Heart right ventricle (tissue), 16 donors: ENCODE data around the gene HSPA12A. TPM values are rescaled to one million over a fixed set of nuclear protein-coding genes. Genes with fewer than 3 reads are reported as not detected.

Experiments
- ATAC-seq, 8 donors: fragments of 200-7000 bp; cut with Tn5 transposase; one replicate each; pipeline ENCODE4 v1.9.1; 2020; ENCODE audit warnings: mild to moderate bottlenecking in 8 of 8, moderate library complexity in 8 of 8, moderate number of reproducible peaks in 1 of 8
- DNase-seq, 2 donors: peaks; one replicate each; pipeline ENCODE4 v3.0.0-alpha.2; 2020
- H3K27ac ChIP-seq, 10 donors: fragments of 200-600 bp; sonication (generic) in 2 of 10; one replicate each; pipeline versions ENCODE4 v1.5.0 to v1.8.0; 2020 to 2022; ENCODE audit warnings: mild to moderate bottlenecking in 3 of 10
- H3K27me3 ChIP-seq, 7 donors: fragments of 200-600 bp; one replicate each; pipeline ENCODE4 v1.8.0; 2021 to 2022; ENCODE audit warnings: mild to moderate bottlenecking in 2 of 7
- H3K36me3 ChIP-seq, 9 donors: fragments of 200-600 bp; sonication (generic) in 1 of 9; one replicate each; pipeline versions ENCODE4 v1.5.0 to v1.8.0; 2020 to 2022; ENCODE audit warnings: mild to moderate bottlenecking in 2 of 9
- H3K4me1 ChIP-seq, 9 donors: fragments of 200-600 bp; sonication (generic) in 1 of 9; one replicate each; pipeline versions ENCODE4 v1.5.0 to v1.8.0; 2020 to 2022; ENCODE audit warnings: mild to moderate bottlenecking in 4 of 9
- H3K4me3 ChIP-seq, 10 donors: fragments of 200-600 bp; sonication (generic) in 2 of 10; one replicate each; pipeline versions ENCODE4 v1.5.0 to v1.8.0; 2020 to 2022; ENCODE audit warnings: mild to moderate bottlenecking in 7 of 10, moderate library complexity in 2 of 10
- H3K9me3 ChIP-seq, 11 donors: fragments of 200-600 bp in 10 of 11; sonication (generic) in 2 of 11; one replicate each; pipeline versions ENCODE4 v1.5.0 to v1.8.0; 2013 to 2022; ENCODE audit warnings: mild to moderate bottlenecking in 2 of 11, control low read depth in 1 of 11, moderate library complexity in 1 of 11
- WGBS, 2 donors: extraction: QIAGEN DNeasy Blood & Tissue Kit; methylation state at CpG; one replicate each; pipeline ENCODE4 v1.1.7; 2013; ENCODE audit warnings: inconsistent platforms in 1 of 2; 5-methylcytosine and 5-hydroxymethylcytosine counted together
- intact Hi-C, 10 donors: fragments of 100-400 bp; cut with DNase I; formaldehyde crosslinking; loops; one replicate each; pipeline versions ENCODE4 v1.11.1 to v1.14.2; 2022
- polyA plus RNA-seq, 2 donors: library from polyadenylated mRNA; stranded (reverse); fragments of 200-250 nt; gene quantifications; one replicate each; pipeline ENCODE4 v1.2.3, GENCODE V29; 2013
- total RNA-seq, 10 donors: library from RNA; stranded (reverse); fragmentation: NEBNext Ultra II Directional in 3 of 10; extraction: Animal tissue kit (Norgen Biotek cat#: 25700) in 3 of 10; gene quantifications; one replicate each; pipeline versions ENCODE4 v1.2.1 to v1.2.4, GENCODE V29; 2021 to 2023
- TF ChIP-seq, protein P1 (sequence below), 9 donors: fragments of 200-600 bp; sonication (generic) in 2 of 9; IDR thresholded peaks; one replicate each; pipeline versions ENCODE4 v1.5.0 to v1.8.0; 2021 to 2022; ENCODE audit warnings: antibody characterized with exemption in 9 of 9, mild to moderate bottlenecking in 5 of 9, moderate library complexity in 1 of 9
- donor health status: Arrhythmogenic right ventricular cardiomyopathy.
- donor health status: ischemic (EF 13 %, LVEDD 7.1; RV severe dilation, severe dysfunction).
- donor health status: healthy with polysubstance abuse.
- donor health status: DM: no; HTN: yes; CAD: no.
- donor health status: DM: no; HTN: no; CAD: no.
- donor health status: ischemic (EF 25% LVEDD 6.9; RV normal size, moderate dysfunction).
- donor health status: ischemic (EF 25% LVEDD 5.7; RV mildly dilated, moderate dysfunction).
- donor health status: healthy.
- donor health status: DM: yes; HTN: yes; CAD: no.
- donor health status: Ischemic cardiomyopathy.
- donor health status: ischemic (EF 35%, LVEDD 5.7; RV mildly dilated, moderate dysfunction).
- donor health status: nonischemic (EF 11% LVEDD 7.7; RV severe dilation, severe dysfunction).
- donor health status: DM: yes; HTN: yes; CAD: no.
- donor health status: PGD.
- donor health status: ischemic (EF 29% LVEDD 5.4; RV normal size, mild dysfunction).
- donor health status: nonischemic (EF 23%, LVEDD 6.1; RV moderate dilation, normal function).

HSPA12A gene
- total and polyA plus RNA-seq, 12 donors: 5.1 to 18.1 (median 10.2) TPM

DNA sequence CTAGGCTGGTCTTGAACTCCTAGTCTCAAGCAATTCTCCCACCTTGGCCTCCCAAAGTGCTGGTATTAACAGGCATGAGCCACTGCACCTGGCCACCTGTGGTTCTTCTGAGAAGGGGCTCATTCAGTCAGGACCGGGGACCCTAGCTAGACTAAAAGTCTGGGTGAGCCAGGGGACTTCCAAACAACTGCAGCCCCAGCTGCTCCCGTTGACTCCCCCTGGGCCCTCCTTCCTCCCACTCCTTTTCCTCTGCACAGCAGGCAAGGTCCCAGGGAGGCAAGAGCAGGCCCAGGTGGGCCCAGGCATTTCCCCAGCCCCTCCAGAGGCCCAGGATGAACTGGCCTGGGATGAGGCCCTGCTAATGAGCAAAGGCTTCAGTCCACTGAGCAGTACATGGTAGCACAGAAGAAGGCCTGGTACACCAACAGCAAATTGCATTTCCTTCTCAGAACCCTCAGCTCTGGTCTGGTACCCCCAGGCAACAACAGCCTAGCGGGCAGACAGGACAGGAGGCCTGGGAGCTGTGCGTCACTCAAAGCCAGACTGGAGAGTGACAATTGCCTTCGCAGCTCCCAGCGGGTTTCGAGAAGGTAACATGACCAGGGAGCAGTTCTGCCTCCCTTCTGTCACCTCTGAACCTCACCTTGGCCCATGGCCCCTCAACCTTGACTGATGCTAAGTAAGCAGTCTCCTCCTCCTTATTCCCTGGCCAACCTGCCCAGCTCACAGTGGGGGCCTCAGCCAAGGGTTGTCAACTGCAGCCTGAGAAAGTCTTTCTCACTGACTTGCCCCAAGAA, 30.7 kb upstream of the HSPA12A start:
- Histone ChIP-seq H3K27ac (no peak overlapping the region), H3K9me3 (no peaks in the 10 kb centered on the region), H3K27me3 (peaks cover 0 to 3% (median 0%) of the 10 kb centered on the region in 7 donors), H3K4me1 (peaks cover 0 to 33% (median 9%) of the 10 kb centered on the region in 9 donors), H3K4me3 (no peak overlapping the region), H3K36me3 (no peaks in the 10 kb centered on the region)
- TF ChIP-seq, protein P1, sequence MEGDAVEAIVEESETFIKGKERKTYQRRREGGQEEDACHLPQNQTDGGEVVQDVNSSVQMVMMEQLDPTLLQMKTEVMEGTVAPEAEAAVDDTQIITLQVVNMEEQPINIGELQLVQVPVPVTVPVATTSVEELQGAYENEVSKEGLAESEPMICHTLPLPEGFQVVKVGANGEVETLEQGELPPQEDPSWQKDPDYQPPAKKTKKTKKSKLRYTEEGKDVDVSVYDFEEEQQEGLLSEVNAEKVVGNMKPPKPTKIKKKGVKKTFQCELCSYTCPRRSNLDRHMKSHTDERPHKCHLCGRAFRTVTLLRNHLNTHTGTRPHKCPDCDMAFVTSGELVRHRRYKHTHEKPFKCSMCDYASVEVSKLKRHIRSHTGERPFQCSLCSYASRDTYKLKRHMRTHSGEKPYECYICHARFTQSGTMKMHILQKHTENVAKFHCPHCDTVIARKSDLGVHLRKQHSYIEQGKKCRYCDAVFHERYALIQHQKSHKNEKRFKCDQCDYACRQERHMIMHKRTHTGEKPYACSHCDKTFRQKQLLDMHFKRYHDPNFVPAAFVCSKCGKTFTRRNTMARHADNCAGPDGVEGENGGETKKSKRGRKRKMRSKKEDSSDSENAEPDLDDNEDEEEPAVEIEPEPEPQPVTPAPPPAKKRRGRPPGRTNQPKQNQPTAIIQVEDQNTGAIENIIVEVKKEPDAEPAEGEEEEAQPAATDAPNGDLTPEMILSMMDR (IDR thresholded peaks at IDR 0.05): no peak
- 90 to 93% methylated on average over 7 of the region's 7 CpGs for WGBS, 2 donors
- no peak for ATAC-seq
- no peak for DNase-seq
- intact Hi-C loops: loop anchor here in 1 of 10 donors (5.0 kb wide), 1 partner anchor 81 kb away; no protein-coding TSS in a partner anchor

DNA sequence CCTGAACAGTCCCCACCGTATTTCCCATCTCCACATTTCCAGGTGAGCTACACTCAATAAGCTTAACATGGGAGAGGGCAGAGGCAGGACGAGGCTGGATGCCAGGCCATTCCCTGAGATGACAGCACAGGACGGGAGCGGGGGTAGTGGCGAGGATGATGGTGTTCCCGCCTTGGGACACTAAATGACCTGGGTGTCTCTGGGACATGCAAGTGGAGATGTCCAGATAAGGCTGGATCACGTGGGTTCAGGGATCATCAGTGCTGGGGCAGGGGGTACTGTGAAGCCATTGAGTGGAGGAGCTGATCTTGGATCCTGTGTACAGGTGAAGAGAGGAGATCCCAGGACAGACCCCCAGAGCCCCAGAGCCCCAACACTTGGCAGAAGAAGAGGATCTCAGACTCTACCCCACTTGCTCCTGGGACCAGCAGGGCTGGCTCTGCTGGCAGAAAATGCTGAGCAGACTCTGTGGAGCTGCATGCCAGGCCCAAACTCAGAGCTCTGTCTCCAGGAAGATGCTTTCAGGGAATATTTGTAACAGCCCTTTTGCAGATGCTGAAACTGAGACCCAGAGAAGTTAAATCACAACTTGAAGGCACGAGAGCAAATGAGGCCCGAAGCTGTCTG, 29.7 kb upstream of the HSPA12A start:
- TF ChIP-seq, protein P1 (IDR thresholded peaks at IDR 0.05): no peak
- Histone ChIP-seq H3K36me3 (no peaks in the 10 kb centered on the region), H3K27me3 (peaks cover 0 to 10% (median 0%) of the 10 kb centered on the region in 7 donors), H3K9me3 (no peaks in the 10 kb centered on the region), H3K4me1 (peaks cover 0 to 39% (median 10%) of the 10 kb centered on the region in 9 donors), H3K27ac (peak overlapping the region in 2 of 10 donors; percentile 65 to 69), H3K4me3 (no peak overlapping the region)
- ATAC-seq: no peak
- intact Hi-C loops: loop anchor here in 1 of 10 donors (5.0 kb wide), 1 partner anchor 80 kb away; no protein-coding TSS in a partner anchor
- DNase-seq: no peak
- 79 to 90% methylated on average over 9 of the region's 9 CpGs for WGBS, 2 donors

DNA sequence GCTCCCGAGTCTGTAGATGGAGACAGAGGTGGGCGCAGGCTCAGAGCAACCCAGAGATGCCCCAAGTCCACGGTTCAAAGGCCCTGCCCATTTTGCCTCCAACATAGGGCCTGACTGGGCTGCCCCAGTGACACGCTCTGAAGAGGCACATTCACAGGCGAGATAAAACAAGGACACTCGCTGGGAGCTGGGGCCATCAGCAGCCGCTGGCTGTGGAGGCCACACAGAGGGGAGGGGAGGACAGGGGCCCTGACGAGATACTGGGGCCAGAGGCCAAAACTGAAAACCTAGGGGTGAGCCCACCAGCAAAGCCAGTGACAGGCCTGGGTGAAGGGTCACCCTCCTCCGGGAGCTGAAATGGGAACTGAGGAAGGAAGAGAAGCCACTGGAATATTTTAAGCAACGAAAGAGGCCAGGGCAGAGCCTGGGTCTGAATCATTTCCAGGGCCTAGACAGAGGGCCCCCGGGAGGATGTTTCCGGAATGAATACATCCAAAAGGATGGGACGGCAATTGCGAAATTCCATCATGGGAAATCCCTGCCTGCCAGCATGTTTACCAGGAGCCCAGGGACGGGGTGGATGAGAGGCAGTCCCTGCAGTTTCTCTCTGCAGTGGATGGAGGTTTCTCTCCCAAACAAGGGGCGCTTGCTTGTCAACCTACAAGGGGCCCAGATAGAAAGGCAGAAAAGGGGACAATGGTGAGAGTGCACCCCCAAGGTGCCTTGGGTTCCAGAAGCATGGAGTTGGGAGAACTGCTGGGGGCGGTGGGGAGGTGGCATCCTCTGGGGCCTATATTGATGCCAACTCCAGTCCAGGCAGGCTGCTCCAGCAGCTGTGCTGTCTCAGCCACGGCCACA, 29.0 kb upstream of the HSPA12A start:
- DNase-seq (peak; percentile 46 to 57), ATAC-seq (peak; percentile 32 to 77 (median 66))
- Histone ChIP-seq H3K27ac (peak overlapping the region in 9 of 10 donors; percentile 15 to 69 (median 39)), H3K27me3 (peaks cover 0 to 10% (median 0%) of the 10 kb centered on the region in 7 donors), H3K9me3 (no peaks in the 10 kb centered on the region), H3K4me1 (peaks cover 0 to 46% (median 17%) of the 10 kb centered on the region in 9 donors), H3K4me3 (no peak overlapping the region), H3K36me3 (no peaks in the 10 kb centered on the region)
- 50 to 66% methylated on average over 18 of the region's 18 CpGs for WGBS, 2 donors
- intact Hi-C loops: loop anchor here in 1 of 10 donors (5.0 kb wide), 1 partner anchor 79 kb away; no protein-coding TSS in a partner anchor
- TF ChIP-seq, protein P1 (IDR thresholded peaks at IDR 0.05): no peak
